ENCODE measurements around the gene POLR2F. TPM values are rescaled to one million over a fixed set of nuclear protein-coding genes. Genes with fewer than 3 reads are reported as not detected.

POLR2F gene
- total RNA-seq, 1 experiment from 2014 or later, result 107 TPM

DNA sequence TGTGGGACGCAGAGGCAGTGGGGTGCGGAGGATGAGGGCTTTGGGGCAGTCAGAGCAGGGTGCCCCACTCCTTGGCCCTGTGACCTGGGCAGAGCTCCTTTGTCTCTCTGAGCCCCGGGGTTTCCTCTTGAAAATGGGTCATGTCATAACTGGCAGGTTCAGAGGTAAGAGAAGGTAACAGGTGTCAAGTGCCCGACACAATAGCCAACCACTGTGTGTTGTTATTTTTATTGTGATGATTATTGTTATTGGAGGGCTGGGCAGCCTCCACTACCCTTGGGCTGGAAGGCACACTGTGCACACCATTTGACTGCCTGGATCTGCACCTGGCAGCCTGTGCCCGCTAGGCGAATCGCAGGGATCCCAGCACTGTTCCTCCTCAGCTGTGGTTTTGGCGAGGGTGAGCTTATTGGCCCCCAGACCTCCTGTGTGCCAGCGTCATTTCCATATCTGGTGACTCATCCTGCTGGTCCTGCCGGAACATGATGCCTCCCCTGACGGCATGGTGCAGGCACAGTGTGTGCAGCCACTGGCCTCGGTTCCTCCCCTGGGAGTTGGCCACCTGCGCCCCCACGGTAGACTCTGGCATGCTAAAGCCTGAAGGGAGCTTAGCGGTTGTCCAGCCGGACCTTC is 46.3 kb downstream of the POLR2F start:
- no peaks in the 10 kb centered on the region for H3K9me2 ChIP-seq (ENCODE audit: insufficient read depth)
- peak overlapping the region in 1 of 2 experiments; percentile 9; a peak in 3 of 4 replicates for H3K4me3 ChIP-seq (replicated peaks in 1 of 2; ENCODE audit: low read depth in 1 of 2, low read length in 2 of 2)
- no TSS peak for BruUV-seq (replicated peaks)
- H3K9me3 ChIP-seq (ENCODE audit: control insufficient read depth in 1 of 2, insufficient read depth in 1 of 2, low read depth in 1 of 2, low read length in 2 of 2), result no peaks in the 10 kb centered on the region
- RAD21 ChIA-PET (ENCODE audit: low non-redundant PET in 1 of 2, low total read pairs in 2 of 2, uncharacterized antibody in 2 of 2, unreplicated experiment in 2 of 2), result interaction anchor here (1.0 kb wide), 2 partner anchors 52 to 53 kb away, joined by 3 read pairs; no protein-coding TSS in a partner anchor
- no peak overlapping the region for H2AFZ ChIP-seq (ENCODE audit: low read depth, low read length, poor library complexity, severe bottlenecking)
- H3K9ac ChIP-seq (ENCODE audit: low read length), result peak overlapping the region; percentile 22
- H3K4me2 ChIP-seq (ENCODE audit: low read length), result peak overlapping the region; percentile 62
- no peaks in the 10 kb centered on the region for H3K36me3 ChIP-seq (ENCODE audit: control insufficient read depth in 1 of 2, insufficient read depth in 2 of 2, low read length in 2 of 2)
- H3K4me1 ChIP-seq (ENCODE audit: control insufficient read depth in 1 of 2, insufficient read depth in 2 of 2, low read length in 2 of 2), result peaks cover 20 to 43% of the 10 kb centered on the region in 2 experiments
- ATAC-seq (peak; percentile 92), DNase-seq (ENCODE audit: low read depth, low spot score) (peak; percentile 75)
- no peaks in the 10 kb centered on the region for H4K20me1 ChIP-seq (ENCODE audit: insufficient read depth)
- POLR2A ChIA-PET, result interaction anchor here (0.9 to 1.3 kb wide), 3 partner anchors 12 to 46 kb away, joined by 3 to 6 read pairs (median 3); partner anchors contain the start of genes C22orf23 and POLR2F
- intact Hi-C loops (cut with micrococcal nuclease), result no loop called here
- peak overlapping the region; percentile 50 for H3K27ac ChIP-seq (ENCODE audit: low read depth, low read length)
- no peaks in the 10 kb centered on the region for H3K27me3 ChIP-seq (ENCODE audit: insufficient read depth, low read length)
- no peaks in the 10 kb centered on the region for H3K79me2 ChIP-seq (ENCODE audit: insufficient read depth, low read length)
- TF ChIP-seq RAD21 (IDR thresholded peaks at IDR 0.05; ENCODE audit: low read depth) (no peak), JUND (IDR thresholded peaks at IDR 0.05) (peak; percentile 80), CBX3 (IDR thresholded peaks at IDR 0.05; ENCODE audit: low read depth) (peak; percentile 54; the same call in 1 of the 2 replicates), SIN3A (IDR thresholded peaks at IDR 0.05; ENCODE audit: low read depth) (no peak), SP1 (IDR thresholded peaks at IDR 0.05; ENCODE audit: low read depth) (peak; percentile 61), POLR2AphosphoS5 (IDR thresholded peaks at IDR 0.05; ENCODE audit: low read depth, low read length) (peak; percentile 36; the same call in 1 of the 2 replicates), FOSL1 (IDR thresholded peaks at IDR 0.05; ENCODE audit: low read depth) (peak; percentile 84), POLR2A (IDR thresholded peaks at IDR 0.05; ENCODE audit: borderline replicate concordance, extremely low read depth, insufficient read depth, insufficient read length) (peak; percentile 15)
- TF ChIP-seq, protein P1, sequence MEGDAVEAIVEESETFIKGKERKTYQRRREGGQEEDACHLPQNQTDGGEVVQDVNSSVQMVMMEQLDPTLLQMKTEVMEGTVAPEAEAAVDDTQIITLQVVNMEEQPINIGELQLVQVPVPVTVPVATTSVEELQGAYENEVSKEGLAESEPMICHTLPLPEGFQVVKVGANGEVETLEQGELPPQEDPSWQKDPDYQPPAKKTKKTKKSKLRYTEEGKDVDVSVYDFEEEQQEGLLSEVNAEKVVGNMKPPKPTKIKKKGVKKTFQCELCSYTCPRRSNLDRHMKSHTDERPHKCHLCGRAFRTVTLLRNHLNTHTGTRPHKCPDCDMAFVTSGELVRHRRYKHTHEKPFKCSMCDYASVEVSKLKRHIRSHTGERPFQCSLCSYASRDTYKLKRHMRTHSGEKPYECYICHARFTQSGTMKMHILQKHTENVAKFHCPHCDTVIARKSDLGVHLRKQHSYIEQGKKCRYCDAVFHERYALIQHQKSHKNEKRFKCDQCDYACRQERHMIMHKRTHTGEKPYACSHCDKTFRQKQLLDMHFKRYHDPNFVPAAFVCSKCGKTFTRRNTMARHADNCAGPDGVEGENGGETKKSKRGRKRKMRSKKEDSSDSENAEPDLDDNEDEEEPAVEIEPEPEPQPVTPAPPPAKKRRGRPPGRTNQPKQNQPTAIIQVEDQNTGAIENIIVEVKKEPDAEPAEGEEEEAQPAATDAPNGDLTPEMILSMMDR (IDR thresholded peaks at IDR 0.05 in 2 of 3, conservative IDR thresholded peaks at IDR 0.05 in 1 of 3; ENCODE audit: borderline replicate concordance in 1 of 3, insufficient read depth in 1 of 3, low read depth in 2 of 3, low read length in 2 of 3), result peak in 1 of 3 experiments; percentile 15; a peak in 1 of 6 replicates
- TF ChIP-seq, protein P2, sequence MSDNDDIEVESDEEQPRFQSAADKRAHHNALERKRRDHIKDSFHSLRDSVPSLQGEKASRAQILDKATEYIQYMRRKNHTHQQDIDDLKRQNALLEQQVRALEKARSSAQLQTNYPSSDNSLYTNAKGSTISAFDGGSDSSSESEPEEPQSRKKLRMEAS (IDR thresholded peaks at IDR 0.05), result peak; percentile 71
- TF ChIP-seq, protein P3, sequence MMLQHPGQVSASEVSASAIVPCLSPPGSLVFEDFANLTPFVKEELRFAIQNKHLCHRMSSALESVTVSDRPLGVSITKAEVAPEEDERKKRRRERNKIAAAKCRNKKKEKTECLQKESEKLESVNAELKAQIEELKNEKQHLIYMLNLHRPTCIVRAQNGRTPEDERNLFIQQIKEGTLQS (IDR thresholded peaks at IDR 0.05), result no peak
- TF ChIP-seq, protein P4, sequence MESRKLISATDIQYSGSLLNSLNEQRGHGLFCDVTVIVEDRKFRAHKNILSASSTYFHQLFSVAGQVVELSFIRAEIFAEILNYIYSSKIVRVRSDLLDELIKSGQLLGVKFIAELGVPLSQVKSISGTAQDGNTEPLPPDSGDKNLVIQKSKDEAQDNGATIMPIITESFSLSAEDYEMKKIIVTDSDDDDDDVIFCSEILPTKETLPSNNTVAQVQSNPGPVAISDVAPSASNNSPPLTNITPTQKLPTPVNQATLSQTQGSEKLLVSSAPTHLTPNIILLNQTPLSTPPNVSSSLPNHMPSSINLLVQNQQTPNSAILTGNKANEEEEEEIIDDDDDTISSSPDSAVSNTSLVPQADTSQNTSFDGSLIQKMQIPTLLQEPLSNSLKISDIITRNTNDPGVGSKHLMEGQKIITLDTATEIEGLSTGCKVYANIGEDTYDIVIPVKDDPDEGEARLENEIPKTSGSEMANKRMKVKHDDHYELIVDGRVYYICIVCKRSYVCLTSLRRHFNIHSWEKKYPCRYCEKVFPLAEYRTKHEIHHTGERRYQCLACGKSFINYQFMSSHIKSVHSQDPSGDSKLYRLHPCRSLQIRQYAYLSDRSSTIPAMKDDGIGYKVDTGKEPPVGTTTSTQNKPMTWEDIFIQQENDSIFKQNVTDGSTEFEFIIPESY (IDR thresholded peaks at IDR 0.05; ENCODE audit: extremely low read depth, insufficient replicate concordance, low read length), result no peak
- CTCF ChIA-PET, result interaction anchor here (1.2 kb wide), 1 partner anchor 53 kb away, joined by 4 read pairs; no protein-coding TSS in a partner anchor
